ENCODE measurements around the gene A4GNT.
A peak's percentile ranks its signal among the peaks of the same experiment; 100 is the strongest.
"Not testable (repeated sequence)": the region's sequence is repeated elsewhere in the genome, so short reads cannot be mapped to it uniquely, and the experiment has no call there.

A4GNT gene

DNA sequence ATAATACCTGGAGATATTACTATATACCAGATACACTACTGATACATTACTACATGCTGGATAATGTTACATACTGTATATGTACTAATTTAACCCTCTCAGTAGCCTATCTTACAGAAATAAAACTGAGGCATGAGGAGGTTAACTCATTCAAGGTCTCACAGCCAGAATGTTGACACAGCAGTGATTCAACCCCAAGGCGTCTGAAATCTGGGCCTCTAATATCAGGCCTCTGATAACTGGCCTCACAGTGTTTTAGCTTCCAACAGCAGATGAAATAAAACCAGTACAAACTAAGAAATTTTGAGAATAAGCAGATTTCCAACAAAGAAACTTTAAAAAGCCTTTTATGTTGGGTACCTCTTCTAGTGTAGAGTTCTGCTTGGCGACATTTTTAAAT, 40.2 kb downstream of the A4GNT start:
- no peak overlapping the region for H3K4me3 ChIP-seq (replicated peaks; ENCODE audit: low read depth, low read length)
- peak; percentile 63 for DNase-seq (ENCODE audit: low read depth)
- TF ChIP-seq, protein P1, sequence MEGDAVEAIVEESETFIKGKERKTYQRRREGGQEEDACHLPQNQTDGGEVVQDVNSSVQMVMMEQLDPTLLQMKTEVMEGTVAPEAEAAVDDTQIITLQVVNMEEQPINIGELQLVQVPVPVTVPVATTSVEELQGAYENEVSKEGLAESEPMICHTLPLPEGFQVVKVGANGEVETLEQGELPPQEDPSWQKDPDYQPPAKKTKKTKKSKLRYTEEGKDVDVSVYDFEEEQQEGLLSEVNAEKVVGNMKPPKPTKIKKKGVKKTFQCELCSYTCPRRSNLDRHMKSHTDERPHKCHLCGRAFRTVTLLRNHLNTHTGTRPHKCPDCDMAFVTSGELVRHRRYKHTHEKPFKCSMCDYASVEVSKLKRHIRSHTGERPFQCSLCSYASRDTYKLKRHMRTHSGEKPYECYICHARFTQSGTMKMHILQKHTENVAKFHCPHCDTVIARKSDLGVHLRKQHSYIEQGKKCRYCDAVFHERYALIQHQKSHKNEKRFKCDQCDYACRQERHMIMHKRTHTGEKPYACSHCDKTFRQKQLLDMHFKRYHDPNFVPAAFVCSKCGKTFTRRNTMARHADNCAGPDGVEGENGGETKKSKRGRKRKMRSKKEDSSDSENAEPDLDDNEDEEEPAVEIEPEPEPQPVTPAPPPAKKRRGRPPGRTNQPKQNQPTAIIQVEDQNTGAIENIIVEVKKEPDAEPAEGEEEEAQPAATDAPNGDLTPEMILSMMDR (IDR thresholded peaks at IDR 0.05; ENCODE audit: low read length, missing control alignments), result no peak

DNA sequence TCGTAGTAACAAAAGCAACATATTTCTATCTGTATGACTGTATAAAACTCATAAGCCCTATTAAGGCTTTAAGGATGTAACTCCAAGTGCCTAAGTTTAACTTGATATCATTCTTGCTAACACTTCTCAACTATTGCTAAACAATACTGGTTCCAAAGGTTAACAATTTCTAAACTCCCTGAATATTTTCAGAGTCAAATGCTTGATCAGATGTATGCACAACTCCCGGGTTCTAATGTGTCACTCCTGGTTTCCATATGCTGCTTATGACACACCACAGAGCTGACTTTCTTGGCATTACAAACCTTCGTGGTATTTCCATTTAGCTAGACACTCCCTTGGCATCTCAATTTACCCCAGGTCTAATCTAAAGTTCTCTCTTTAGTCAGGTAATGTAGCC, 43.1 kb downstream of the A4GNT start:
- H3K4me3 ChIP-seq (replicated peaks; ENCODE audit: low read depth, low read length), result no peak overlapping the region
- TF ChIP-seq, protein P1 (IDR thresholded peaks at IDR 0.05; ENCODE audit: low read length, missing control alignments), result no peak
- peak; percentile 43 for DNase-seq (ENCODE audit: low read depth)

DNA sequence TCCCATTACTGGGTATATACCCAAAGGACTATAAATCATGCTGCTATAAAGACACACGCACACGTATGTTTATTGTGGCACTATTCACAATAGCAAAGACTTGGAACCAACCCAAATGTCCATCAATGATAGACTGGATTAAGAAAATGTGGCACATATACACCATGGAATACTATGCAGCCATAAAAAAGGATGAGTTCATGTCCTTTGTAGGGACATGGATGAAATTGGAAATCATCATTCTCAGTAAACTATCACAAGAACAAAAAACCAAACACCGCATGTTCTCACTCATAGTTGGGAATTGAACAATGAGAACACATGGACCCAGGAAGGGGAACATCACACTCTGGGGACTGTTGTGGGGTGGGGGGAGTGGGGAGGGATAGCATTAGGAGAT, 46.4 kb downstream of the A4GNT start:
- H3K4me3 ChIP-seq (replicated peaks; ENCODE audit: low read depth, low read length); DNase-seq (ENCODE audit: low read depth): not testable (repeated sequence)

DNA sequence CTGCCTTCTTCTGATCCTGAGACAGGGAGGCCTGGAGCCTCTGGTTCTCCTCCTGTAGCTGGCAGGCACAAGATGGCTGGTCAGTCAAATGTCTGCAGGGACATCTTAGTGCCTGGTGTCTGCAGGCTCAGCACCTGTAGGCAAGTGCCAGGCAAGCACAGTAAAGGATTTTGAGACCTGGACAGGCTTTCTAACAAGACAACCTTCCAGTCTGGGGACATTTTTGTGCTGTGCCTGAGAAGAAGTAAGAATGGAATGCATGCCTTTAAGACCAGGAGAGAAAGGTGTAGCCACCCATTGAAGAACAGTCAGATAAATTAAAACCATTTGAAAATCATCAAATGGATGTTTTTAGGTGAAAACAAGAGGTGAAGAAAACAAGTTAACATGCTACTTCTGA, 48.0 kb downstream of the A4GNT start:
- TF ChIP-seq, protein P1 (IDR thresholded peaks at IDR 0.05; ENCODE audit: low read length, missing control alignments), result no peak
- DNase-seq (ENCODE audit: low read depth), result no peak
- no peak overlapping the region for H3K4me3 ChIP-seq (replicated peaks; ENCODE audit: low read depth, low read length)

DNA sequence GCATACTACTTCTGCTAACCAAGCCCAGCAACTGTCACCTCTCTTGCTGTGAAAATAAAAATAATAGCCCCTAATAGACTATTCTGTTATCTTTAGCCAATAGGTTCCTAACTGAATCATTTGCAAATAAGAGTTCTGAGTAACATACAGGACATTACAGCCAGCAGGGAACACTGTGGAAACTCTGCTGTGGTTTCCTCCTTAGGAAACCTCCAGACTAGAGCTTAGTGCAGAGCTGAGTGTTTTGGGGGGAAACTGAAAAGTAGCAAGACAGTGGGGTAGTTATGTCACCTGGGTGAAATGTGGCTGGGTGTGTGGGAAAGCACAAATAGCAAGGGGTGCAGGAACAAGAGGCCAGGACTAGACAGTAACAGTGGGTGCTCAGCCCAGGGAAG, 49.2 kb downstream of the A4GNT start:
- TF ChIP-seq, protein P1 (IDR thresholded peaks at IDR 0.05; ENCODE audit: low read length, missing control alignments), result no peak
- no peak for DNase-seq (ENCODE audit: low read depth)
- H3K4me3 ChIP-seq (replicated peaks; ENCODE audit: low read depth, low read length), result peak overlapping the region; percentile 46

DNA sequence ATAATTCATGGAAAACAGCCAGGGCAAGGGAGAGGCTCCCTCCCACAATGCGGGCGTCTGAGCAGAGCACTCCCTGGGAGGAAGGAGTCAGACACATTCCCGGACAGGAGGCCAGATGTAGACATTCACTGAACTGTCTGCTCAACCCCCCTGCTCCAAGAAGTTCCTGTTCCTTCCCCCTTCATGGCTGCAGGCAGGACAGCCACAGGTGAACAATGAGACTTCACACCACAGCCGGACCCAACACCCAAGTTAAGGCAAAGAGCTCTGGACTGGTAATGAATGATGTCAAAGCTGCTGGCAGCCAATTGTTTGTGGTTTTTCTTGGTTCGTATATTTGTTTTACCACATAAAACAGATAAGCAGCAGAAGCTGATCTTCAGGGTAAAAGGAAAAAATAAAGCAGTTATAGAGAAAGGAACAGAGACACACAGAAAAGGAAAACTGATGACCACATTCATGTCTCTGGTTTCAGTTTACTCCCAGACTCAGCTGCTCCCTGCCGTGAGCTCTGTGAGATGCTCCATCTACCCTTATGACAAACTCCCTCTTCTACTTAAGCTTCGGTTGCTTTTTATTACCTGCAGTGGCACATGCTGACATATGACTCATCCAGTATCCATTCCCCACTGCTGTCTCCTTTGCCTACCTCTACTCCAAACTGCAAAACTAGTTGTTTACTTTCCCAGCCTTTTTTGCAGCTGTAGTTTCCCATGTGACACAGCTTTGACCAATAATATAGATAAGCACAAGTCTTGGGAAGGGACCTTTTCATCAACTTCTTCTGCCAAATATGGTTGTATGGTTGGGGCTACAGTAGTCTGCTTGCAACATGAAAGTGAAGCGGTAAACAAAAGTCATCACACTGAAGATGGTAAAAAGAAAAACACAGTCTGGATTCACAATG, 49.9 kb downstream of the A4GNT start:
- TF ChIP-seq, protein P1 (IDR thresholded peaks at IDR 0.05; ENCODE audit: low read length, missing control alignments), result no peak
- H3K4me3 ChIP-seq (replicated peaks; ENCODE audit: low read depth, low read length), result peak overlapping the region; percentile 46
- peak; percentile 95 for DNase-seq (ENCODE audit: low read depth)

DNA sequence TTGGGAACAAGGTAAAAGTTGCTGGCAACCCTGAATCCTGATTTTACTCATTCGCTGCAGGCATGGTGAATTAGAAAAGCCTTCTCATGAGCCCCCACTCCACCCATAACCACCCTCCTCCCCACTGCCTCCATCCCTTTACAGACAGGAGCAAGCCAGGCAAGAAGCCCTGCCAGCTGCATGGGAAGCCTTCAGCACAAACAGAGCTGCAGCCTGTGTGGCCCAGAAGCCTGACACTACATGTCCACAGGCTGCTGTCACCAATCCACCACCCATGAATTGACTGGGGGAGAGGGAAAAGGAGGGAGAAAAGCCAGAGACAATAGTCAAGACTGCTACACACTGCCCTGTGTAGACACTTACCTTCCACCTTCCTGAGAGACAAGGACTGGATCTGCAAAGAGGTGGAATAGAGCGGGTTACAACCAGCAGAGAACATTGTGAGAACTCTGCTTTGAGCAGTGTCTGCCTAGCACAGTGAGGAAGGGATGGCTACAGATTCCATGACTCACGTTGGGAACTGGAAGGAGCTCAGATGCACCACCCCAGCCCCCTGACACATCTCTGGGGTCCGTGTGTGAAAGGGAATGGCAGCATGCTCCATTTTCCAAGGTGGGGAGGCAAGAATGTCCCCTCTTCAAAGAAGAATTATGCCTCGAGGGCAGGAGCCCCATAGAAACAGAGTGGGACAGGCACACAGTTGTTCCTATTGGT, 50.7 kb downstream of the A4GNT start:
- TF ChIP-seq, protein P1 (IDR thresholded peaks at IDR 0.05; ENCODE audit: low read length, missing control alignments), result no peak
- H3K4me3 ChIP-seq (replicated peaks; ENCODE audit: low read depth, low read length), result peak overlapping the region; percentile 46
- peak; percentile 73 for DNase-seq (ENCODE audit: low read depth)

Measured in fibroblast of pulmonary artery (primary cell).